HepG2 (cell line): ENCODE results near the gene NDE1. TPM values are rescaled to one million over a fixed set of nuclear protein-coding genes. Genes with fewer than 3 reads are reported as not detected.

Source experiments
- DDIT3 ChIP-seq: sonication (generic); formaldehyde crosslinking; IDR thresholded peaks from 2 replicates; pipeline ENCODE4 v1.4.0; 2020; ENCODE audit warnings: mild to moderate bottlenecking, missing genetic modification reagents
- GPN1 ChIP-seq: sonication (generic); formaldehyde crosslinking; IDR thresholded peaks from 2 replicates; pipeline ENCODE4 v1.5.1; 2020; ENCODE audit warnings: missing genetic modification reagents, borderline replicate concordance
- HMGXB3 ChIP-seq: sonication (generic); formaldehyde crosslinking; IDR thresholded peaks from 2 replicates; pipeline ENCODE4 v1.4.0; 2020; ENCODE audit warnings: missing genetic modification reagents, borderline replicate concordance
- HNF1A ChIP-seq, 2 experiments: sonication (generic) in 1 of 2; formaldehyde crosslinking in 1 of 2; IDR thresholded peaks; 2 replicates each; pipeline versions ENCODE4 v1.4.0 to v1.6.1; 2016 to 2020; ENCODE audit warnings: borderline replicate concordance in 1 of 2, low read depth in 1 of 2, mild to moderate bottlenecking in 1 of 2, missing genetic modification reagents in 1 of 2
- HNF4A ChIP-seq: sonication (generic); formaldehyde crosslinking; IDR thresholded peaks from 2 replicates; pipeline ENCODE4 v1.4.0; 2020; ENCODE audit warnings: missing genetic modification reagents
- MAZ ChIP-seq, 2 experiments: sonication (generic) in 1 of 2; formaldehyde crosslinking in 1 of 2; IDR thresholded peaks; 2 replicates each; pipeline versions ENCODE4 v1.5.0 to v1.6.1; 2012 to 2020; ENCODE audit warnings: low read depth in 2 of 2, mild to moderate bottlenecking in 2 of 2, borderline replicate concordance in 1 of 2, improper control_type of control experiment in 1 of 2, low read length in 1 of 2, missing genetic modification reagents in 1 of 2, moderate library complexity in 1 of 2
- MIER3 ChIP-seq: IDR thresholded peaks from 2 replicates; pipeline ENCODE4 v1.6.1; 2016; ENCODE audit warnings: missing compliant biosample characterization, borderline replicate concordance
- MZF1 ChIP-seq: sonication (generic); formaldehyde crosslinking; IDR thresholded peaks from 2 replicates; pipeline ENCODE4 v1.8.1; 2023; ENCODE audit warnings: mild to moderate bottlenecking, missing genetic modification reagents, borderline replicate concordance
- XBP1 ChIP-seq: sonication (generic); formaldehyde crosslinking; IDR thresholded peaks from 2 replicates; pipeline ENCODE4 v1.5.0; 2020; ENCODE audit warnings: missing genetic modification reagents
- YEATS4 ChIP-seq: sonication (generic); formaldehyde crosslinking; IDR thresholded peaks from 2 replicates; pipeline ENCODE4 v1.4.0; 2020; ENCODE audit warnings: missing genetic modification reagents, borderline replicate concordance
- ZBTB10 ChIP-seq: sonication (generic); formaldehyde crosslinking; IDR thresholded peaks from 2 replicates; pipeline ENCODE4 v1.4.0; 2020; ENCODE audit warnings: missing genetic modification reagents, borderline replicate concordance
- ZNF263 ChIP-seq: sonication (generic); formaldehyde crosslinking; IDR thresholded peaks from 2 replicates; pipeline ENCODE4 v1.4.0; 2020; ENCODE audit warnings: missing genetic modification reagents
- ZNF580 ChIP-seq: IDR thresholded peaks from 2 replicates; pipeline ENCODE4 v1.6.1; 2016; ENCODE audit warnings: low read depth, borderline replicate concordance
- ZNF674 ChIP-seq: sonication (generic); formaldehyde crosslinking; IDR thresholded peaks from 2 replicates; pipeline ENCODE4 v1.5.0; 2020; ENCODE audit warnings: low read depth, mild to moderate bottlenecking, missing genetic modification reagents
- polyA plus RNA-seq, 8 experiments: library from polyadenylated mRNA; depleted of rRNA in 3 of 8; stranded (reverse) in 7 of 8; unstranded in 1 of 8; fragments of >200 nt; fragmentation: Illumina TruSeq in 4 of 8; extraction: Trizol in 4 of 8; gene quantifications; 2 replicates each; pipeline versions ENCODE4 v1.2.1 to v1.2.3, GENCODE V29; 2011 to 2016; ENCODE audit warnings: low read depth in 4 of 8, missing spikeins in 1 of 8, mixed read lengths in 1 of 8; ENCODE audit not compliant: insufficient read depth in 1 of 8
- total RNA-seq, 5 experiments: library from RNA; depleted of rRNA; stranded (reverse); fragments of >200 nt; fragmentation: Illumina TruSeq; extraction: Trizol; gene quantifications; 2 replicates each; pipeline ENCODE4 v1.2.3, GENCODE V29; 2016; ENCODE audit warnings: low read depth in 1 of 5

Gene NDE1
- total and polyA plus RNA-seq, 2 of the 13 experiments (the other 11 are each of a cell fraction or from before 2014, with no cell fraction given), result 40.9 to 72.5 TPM

GRCh38 chr16:15672514-15673167 lies 22.6 kb downstream of the NDE1 start (continued):
- TF ChIP-seq HMGXB3 (CRISPR knock-in tag), result peak; percentile 96
- peak; percentile 100 for TF ChIP-seq MIER3
- peak; percentile 85 for TF ChIP-seq HNF1A (IDR thresholded peaks at IDR 0.05; ENCODE audit: low read depth)
- peak; percentile 92 for TF ChIP-seq HNF1A (CRISPR knock-in tag; IDR thresholded peaks at IDR 0.05; ENCODE audit: borderline replicate concordance)
- TF ChIP-seq HNF4A (CRISPR knock-in tag), result peak; percentile 94
- TF ChIP-seq MZF1 (CRISPR knock-in tag), result 0 out of 2 replicates have a peak, but pooled peaks have one; percentile 68
- no peak for TF ChIP-seq ZBTB10 (CRISPR knock-in tag)
- 0 out of 2 replicates have a peak, but pooled peaks have one; percentile 53 for TF ChIP-seq MAZ (IDR thresholded peaks at IDR 0.05; ENCODE audit: borderline replicate concordance, low read depth, low read length)
- TF ChIP-seq MAZ (CRISPR knock-in tag; IDR thresholded peaks at IDR 0.05; ENCODE audit: low read depth), result peak; percentile 73
- 0 out of 2 replicates have a peak, but pooled peaks have one; percentile 49 for TF ChIP-seq XBP1 (CRISPR knock-in tag)
- peak; percentile 99 for TF ChIP-seq ZNF580 (CRISPR knock-in tag)
- TF ChIP-seq ZNF263 (CRISPR knock-in tag), result peak; percentile 90
- peak; percentile 98 for TF ChIP-seq YEATS4 (CRISPR knock-in tag)
- TF ChIP-seq ZNF674 (CRISPR knock-in tag), result 0 out of 2 replicates have a peak, but pooled peaks have one; percentile 55
- no peak for TF ChIP-seq GPN1 (CRISPR knock-in tag)
- peak; percentile 50; the same call in 1 of the 2 replicates for TF ChIP-seq DDIT3 (CRISPR knock-in tag)
